HG03378 (cell line): ENCODE results near the gene SULT2B1.
"Not testable (repeated sequence)": the region's sequence is repeated elsewhere in the genome, so short reads cannot be mapped to it uniquely, and the experiment has no call there.

ENCODE experiments used
- ATAC-seq: cut with Tn5 transposase; IDR thresholded peaks from one replicate; pipeline ENCODE4 v1.9.1; 2021; ENCODE audit warnings: mild to moderate bottlenecking, moderate library complexity; ENCODE audit not compliant: unreplicated experiment

Gene SULT2B1

DNA sequence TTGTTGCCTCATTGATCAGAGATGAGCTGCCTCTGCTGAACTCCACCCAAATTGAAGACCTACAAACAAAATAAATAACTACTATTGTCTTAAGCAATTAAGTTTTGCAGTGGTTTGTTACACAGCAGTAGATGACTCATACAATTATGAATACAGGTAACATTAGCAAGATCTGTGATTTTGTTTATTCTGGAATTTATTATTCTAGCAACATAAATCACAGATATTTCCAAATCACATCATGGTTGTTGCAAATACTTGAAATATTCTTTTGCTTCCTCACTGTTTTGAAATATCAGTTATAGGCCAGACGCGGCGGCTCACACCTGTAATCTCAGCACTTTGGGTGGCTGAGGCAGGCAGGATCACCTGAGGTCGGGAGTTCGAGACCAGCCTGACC, 27.2 kb upstream of the SULT2B1 start:
- no peak for ATAC-seq

DNA sequence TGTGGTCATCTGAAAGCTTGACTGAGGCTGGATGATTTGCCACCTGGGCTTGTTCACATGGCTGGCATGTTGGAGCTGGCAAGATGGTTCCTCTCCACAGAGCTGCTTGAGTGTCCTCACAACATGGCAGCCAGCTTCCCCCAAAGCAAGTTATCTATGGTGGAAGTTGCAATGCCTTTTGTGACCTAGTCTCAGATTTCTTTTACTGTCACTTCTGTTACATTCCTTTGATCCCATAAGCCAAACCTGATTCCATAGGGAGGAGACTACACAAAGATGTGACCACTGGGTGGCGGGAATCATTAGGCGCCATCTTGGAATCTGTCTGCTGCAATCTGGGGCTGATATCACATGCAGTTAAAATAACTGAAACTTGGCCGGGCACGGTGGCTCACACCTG, 22.8 kb upstream of the SULT2B1 start:
- ATAC-seq = no peak

DNA sequence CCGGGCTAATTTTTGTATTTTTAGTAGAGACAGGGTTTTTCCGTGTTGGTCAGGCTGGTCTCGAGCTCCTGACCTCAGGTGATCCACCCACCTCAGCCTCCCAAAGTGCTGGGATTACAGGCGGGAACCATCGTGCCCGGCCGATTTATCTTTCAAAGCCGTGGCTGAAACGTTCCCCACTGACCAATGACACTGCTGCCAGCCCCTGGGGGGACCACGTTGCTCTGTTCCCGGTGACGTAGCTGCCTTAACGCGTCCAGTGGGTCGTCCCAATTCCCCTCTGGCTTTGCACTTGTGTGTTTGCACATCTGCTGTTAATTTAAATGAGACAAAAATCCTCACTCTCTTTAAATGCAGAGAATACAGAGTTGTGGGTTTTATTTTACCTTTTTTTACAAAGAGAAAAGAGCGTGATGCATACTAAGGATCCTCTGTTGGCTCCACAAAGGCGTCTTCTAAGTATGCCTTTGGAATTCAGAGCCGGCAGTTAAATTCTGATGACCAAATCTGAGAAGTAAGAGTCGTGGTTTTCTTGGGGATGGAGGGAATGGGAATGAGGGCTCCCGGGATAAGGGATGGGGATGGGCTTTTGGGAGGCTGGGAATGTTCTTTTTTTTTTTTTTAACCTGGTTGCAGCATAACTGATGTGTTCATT, 21.8 kb upstream of the SULT2B1 start:
- ATAC-seq = no peak

GRCh38 chr19:48530770-48531169, 21.2 kb upstream of the SULT2B1 start:
- ATAC-seq = no peak

- ATAC-seq = no peak
Observed at GRCh38 chr19:48533770-48534169, 18.2 kb upstream of the SULT2B1 start.

GRCh38 chr19:48537541-48537940, 14.4 kb upstream of the SULT2B1 start:
- no peak for ATAC-seq

DNA sequence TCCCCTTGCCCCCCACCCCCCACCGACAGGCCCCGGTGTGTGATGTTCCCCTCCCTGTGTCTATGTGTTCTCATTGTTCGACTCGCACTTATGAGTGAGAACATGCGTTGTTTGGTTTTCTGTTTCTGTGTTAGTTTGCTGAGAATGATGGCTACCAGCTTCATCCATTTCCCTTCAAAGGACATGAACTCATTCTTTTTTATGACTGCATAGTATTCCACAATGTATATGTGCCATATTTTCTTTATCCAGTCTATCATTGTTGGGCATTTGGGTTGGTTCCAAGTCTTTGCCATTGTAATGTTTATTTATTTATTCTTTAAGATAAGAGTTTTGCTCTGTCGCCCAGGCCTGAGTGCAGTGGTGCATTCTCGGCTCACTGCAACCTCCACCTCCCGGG, 13.9 kb upstream of the SULT2B1 start:
- ATAC-seq = not testable (repeated sequence)

- no peak for ATAC-seq
Observed at GRCh38 chr19:48539503-48540096, 12.4 kb upstream of the SULT2B1 start.

DNA sequence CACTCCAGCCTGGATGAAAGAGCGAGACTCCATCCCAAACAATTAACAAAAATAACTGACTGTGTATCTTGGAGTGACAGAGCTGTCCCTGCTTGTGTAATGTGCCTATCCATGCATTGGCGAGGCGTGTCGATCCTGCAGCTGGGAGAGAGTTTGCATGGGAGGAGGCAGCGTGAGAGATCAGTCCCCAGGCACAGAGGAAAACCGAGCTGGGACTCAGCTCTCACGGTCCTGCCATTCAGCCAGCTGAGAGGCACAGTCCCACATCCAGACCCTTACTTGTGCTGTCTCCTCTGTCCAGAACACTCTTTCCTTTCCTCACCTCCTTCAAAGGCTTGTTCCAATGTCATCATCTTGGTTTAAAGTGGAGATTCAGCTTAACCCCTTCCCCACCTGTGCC, 11.9 kb upstream of the SULT2B1 start:
- ATAC-seq = no peak

- ATAC-seq = no peak
Observed at GRCh38 chr19:48541813-48542212, 10.2 kb upstream of the SULT2B1 start.

DNA sequence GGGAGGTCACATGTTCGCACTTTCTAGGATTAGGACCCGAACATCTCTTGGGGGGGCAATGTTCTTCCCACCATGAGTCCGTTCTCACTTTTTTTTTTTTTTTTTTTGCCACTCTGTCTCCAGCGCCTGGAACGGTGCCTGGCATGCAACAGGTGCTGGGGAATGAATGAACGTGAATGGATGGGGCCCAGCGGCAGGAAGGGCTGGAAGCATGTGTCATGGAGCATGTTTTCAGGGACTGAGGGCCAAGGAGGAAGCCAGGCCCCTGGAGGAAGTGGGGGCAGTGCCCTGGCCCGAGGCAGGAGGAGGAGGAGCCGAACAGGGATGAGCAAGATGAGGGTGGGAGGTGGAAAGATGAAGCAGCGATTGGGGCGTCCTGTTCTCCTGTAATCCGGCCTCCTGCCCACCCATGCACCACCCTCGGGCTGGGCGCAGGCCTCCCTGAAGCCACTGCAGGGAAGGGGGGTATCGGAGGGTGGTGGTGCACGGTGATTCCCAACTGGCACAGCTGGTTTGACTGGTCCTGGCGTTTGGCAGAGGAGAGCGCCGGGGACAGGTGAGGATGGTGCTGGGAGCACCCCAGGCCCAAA, 8.8 kb upstream of the SULT2B1 start:
- ATAC-seq = no peak

- no peak for ATAC-seq
Observed at GRCh38 chr19:48544856-48545750, 6.9 kb upstream of the SULT2B1 start.

GRCh38 chr19:48547722-48548121, 4.2 kb upstream of the SULT2B1 start:
- ATAC-seq = no peak

GRCh38 chr19:48548253-48548911, 3.6 kb upstream of the SULT2B1 start:
- no peak for ATAC-seq

- no peak for ATAC-seq
Observed at GRCh38 chr19:48549380-48549779, 2.6 kb upstream of the SULT2B1 start.

GRCh38 chr19:48552406-48553322, 692 bp downstream of the SULT2B1 start:
- no peak for ATAC-seq

DNA sequence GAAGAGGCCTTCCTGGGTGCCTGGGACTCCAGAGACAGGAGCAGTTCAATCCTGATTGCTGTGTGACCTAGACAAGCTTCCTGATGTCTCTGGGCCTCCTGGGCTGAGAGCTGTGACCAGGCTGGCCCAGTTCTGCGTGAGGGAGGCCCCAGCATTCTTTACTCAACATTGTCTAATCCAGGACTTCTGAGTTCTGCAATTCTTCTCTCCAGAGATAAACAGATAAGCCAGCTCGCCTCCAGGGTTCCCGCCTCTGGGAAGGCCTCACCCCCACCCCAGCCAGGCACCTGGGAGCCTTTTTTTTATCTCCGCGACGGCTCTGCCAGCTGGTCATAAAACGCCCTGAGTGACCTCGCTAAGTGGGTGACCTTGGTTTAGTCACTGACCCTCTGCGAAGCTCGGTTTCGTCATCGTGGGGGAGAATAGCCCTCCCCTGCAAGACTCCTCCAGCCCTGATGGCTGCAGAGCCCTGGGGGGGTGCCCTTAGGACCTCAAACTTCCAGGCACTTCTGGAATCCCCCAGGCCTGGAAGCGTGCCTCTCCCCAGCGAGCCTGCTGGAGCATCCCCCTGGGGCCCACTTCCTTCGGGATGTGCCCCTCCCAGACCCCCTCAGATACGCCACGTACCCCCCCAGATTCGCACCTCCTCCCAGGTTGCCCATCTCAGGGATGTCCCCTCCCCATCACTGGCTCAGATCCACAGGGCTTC, 1.9 kb downstream of the SULT2B1 start:
- no peak for ATAC-seq

DNA sequence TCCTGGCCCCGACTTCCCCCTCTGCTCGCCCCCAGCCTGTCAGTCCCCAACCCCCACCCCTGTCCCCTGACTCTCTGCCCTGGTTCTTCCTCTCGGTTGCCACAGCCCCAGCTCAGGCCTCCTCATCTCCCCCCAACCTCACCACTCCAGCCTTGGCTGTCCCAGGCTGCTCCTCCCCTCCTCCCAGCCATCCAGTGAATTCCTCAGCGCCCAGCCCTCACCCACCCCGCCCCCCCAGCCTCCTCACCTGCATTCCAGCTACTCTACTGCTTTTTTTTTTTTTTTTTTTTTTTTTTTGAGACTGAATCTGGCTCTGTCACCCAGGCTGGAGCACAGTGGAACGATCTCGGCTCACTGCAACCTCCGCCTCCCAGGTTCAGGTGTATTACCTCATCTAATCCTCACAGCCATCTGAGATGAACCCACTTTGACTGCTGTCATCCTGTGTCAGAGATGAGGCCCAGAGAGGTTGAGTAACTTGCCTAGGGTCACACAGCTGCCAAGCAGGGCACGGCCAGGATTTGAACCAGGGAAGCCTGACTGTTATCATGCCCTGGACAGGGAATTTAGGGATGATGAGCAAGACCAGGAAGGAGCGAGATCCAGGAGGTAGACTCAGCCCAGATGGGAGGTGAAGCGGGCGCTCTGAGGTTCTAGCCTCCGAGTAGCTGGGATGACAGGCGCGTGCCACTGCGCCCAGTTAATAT, 2.6 kb downstream of the SULT2B1 start:
- ATAC-seq = no peak

GRCh38 chr19:48556163-48556562, 4.2 kb downstream of the SULT2B1 start:
- ATAC-seq = no peak
